PC-3 (cell line): ENCODE measurements around the gene IFIT1. TPM values are rescaled to one million over a fixed set of nuclear protein-coding genes. Genes with fewer than 3 reads are reported as not detected.

ENCODE experiments used
- ATAC-seq: fragments of 200-7000 bp; cut with Tn5 transposase; 2 replicates; pipeline ENCODE4 v1.9.1; 2020; ENCODE audit warnings: mild to moderate bottlenecking, moderate library complexity
- BruUV-seq: library from RNA; stranded (reverse); fragments of 400-500 nt; replicated peaks from 2 replicates; lab custom pipeline; 2021; lab: Mats Ljungman, UMichigan
- CTCF ChIA-PET: fragments of 300-600 bp; sonication (Branson Sonifier 250); formaldehyde crosslinking; loops from one replicate; lab custom pipeline; 2022; ENCODE audit warnings: antibody characterized with exemption; lab: Charles Lee
- POLR2A ChIA-PET: fragments of 300-600 bp; sonication (Branson Sonifier 250); formaldehyde crosslinking; loops from one replicate; lab custom pipeline; 2022; ENCODE audit warnings: antibody characterized with exemption; ENCODE audit not compliant: unreplicated experiment; lab: Charles Lee
- DNase-seq: peaks from one replicate; pipeline ENCODE4 v3.0.0-alpha.2; 2015
- H2AFZ ChIP-seq: fragments of 300-600 bp; sonication (generic); 2 replicates; pipeline ENCODE4 v1.6.0; 2016; ENCODE audit warnings: antibody characterized with exemption, low read length
- H3F3A ChIP-seq: fragments of 300-600 bp; sonication (generic); one replicate; pipeline ENCODE4 v1.6.0; 2017; ENCODE audit warnings: antibody characterized with exemption, low read length, control low read depth, mild to moderate bottlenecking; ENCODE audit not compliant: unreplicated experiment
- H3K27ac ChIP-seq: fragments of 300-600 bp; sonication (generic); 2 replicates; pipeline ENCODE4 v1.5.1; 2016; ENCODE audit warnings: mild to moderate bottlenecking, low read length
- H3K27me3 ChIP-seq: fragments of 300-600 bp; sonication (generic); 2 replicates; pipeline ENCODE4 v1.6.1; 2016; ENCODE audit warnings: low read length, mixed read lengths
- H3K36me3 ChIP-seq: fragments of 300-600 bp; sonication (generic); 2 replicates; pipeline ENCODE4 v1.6.1; 2016; ENCODE audit warnings: low read depth, mixed run types, low read length, mixed read lengths
- H3K4me1 ChIP-seq: fragments of 300-600 bp; sonication (generic); 2 replicates; pipeline ENCODE4 v1.5.1; 2016; ENCODE audit warnings: low read length; ENCODE audit not compliant: insufficient read depth
- H3K4me2 ChIP-seq: fragments of 300-600 bp; sonication (generic); 2 replicates; pipeline ENCODE4 v1.6.0; 2016; ENCODE audit warnings: low read length
- H3K4me3 ChIP-seq: fragments of 300-600 bp; sonication (generic); 2 replicates; pipeline ENCODE4 v1.5.1; 2016; ENCODE audit warnings: mild to moderate bottlenecking, low read length, mixed read lengths
- H3K79me2 ChIP-seq: fragments of 300-600 bp; sonication (generic); 2 replicates; pipeline ENCODE4 v1.6.1; 2017; ENCODE audit warnings: low read length, mixed read lengths
- H3K9ac ChIP-seq: fragments of 300-600 bp; sonication (generic); 2 replicates; pipeline ENCODE4 v1.6.0; 2016; ENCODE audit warnings: mild to moderate bottlenecking, low read length
- H3K9me2 ChIP-seq: fragments of 300-600 bp; sonication (generic); replicated peaks from 2 replicates; pipeline ENCODE4 v1.6.1; 2016; ENCODE audit warnings: mixed run types, low read length, mixed read lengths
- H3K9me3 ChIP-seq: fragments of 300-600 bp; sonication (generic); 2 replicates; pipeline ENCODE4 v1.6.1; 2016; ENCODE audit warnings: low read length, mixed read lengths
- H4K20me1 ChIP-seq: fragments of 300-600 bp; sonication (generic); 2 replicates; pipeline ENCODE4 v1.6.1; 2016; ENCODE audit warnings: low read length, mixed read lengths
- EZH2 ChIP-seq: fragments of 300-600 bp; sonication (generic); IDR thresholded peaks from one replicate; pipeline ENCODE4 v1.6.1; 2017; ENCODE audit warnings: antibody characterized with exemption, mild to moderate bottlenecking, low read length; ENCODE audit not compliant: unreplicated experiment
- EZH2phosphoT487 ChIP-seq: fragments of 300-600 bp; sonication (generic); IDR thresholded peaks from 2 replicates; pipeline ENCODE4 v1.6.1; 2018; ENCODE audit warnings: mild to moderate bottlenecking, antibody characterized with exemption, low read length, borderline replicate concordance
- intact Hi-C: fragments of 100-400 bp; cut with micrococcal nuclease; formaldehyde crosslinking; loops from 2 replicates; pipeline ENCODE4 v1.9.0; 2023
- total RNA-seq: library from RNA; depleted of rRNA; stranded (reverse); fragments of >200 nt; gene quantifications from 2 replicates; pipeline ENCODE4 v1.2.3, GENCODE V29; 2014
- TF ChIP-seq, protein P1 (sequence below): fragments of 300-600 bp; sonication (generic); conservative IDR thresholded peaks from 2 replicates; pipeline ENCODE4 v1.5.1; 2017; ENCODE audit warnings: antibody characterized with exemption, low read depth, mild to moderate bottlenecking, low read length

The IFIT1 gene
- total RNA-seq, 1 experiment from 2014 or later = 19.6 TPM

DNA sequence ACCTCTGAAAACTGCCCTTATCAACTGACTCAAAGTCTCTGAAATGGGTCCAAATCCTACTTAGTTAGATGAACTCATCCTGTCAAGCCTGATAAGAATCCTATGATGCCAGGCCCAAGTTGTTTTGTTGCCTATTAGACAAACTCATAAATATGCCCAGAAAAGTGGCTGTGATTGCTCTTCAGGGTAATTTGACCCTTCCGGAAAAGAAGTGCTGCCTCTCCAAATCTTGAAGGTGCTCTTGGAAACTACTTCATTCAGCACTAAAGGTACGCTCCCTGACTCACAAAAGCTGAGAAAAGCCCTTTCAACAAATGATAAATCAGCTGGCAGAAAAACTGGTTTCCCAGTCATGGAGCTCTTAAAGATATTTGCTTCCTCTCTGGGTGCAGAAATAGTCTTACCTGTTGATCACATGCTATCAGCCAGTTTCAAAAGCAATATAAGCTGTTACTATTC is 28.6 kb downstream of the IFIT1 start:
- Histone ChIP-seq H3K4me1 (peaks cover 37% of the 10 kb centered on the region), H3K9me2 (no peaks in the 10 kb centered on the region), H3K27me3 (no peaks in the 10 kb centered on the region), H3K36me3 (peaks cover 11% of the 10 kb centered on the region; the same call in 1 of the 2 replicates), H3K9me3 (no peaks in the 10 kb centered on the region), H3F3A (peaks cover 4% of the 10 kb centered on the region), H3K79me2 (peaks cover 42% of the 10 kb centered on the region), H3K27ac (no peak overlapping the region), H3K9ac (no peak overlapping the region), H3K4me2 (peak overlapping the region; percentile 34; the same call in 1 of the 2 replicates), H3K4me3 (no peak overlapping the region), H2AFZ (no peak overlapping the region), H4K20me1 (no peaks in the 10 kb centered on the region)
- intact Hi-C loops = no loop called here
- no peak for TF ChIP-seq EZH2phosphoT487
- no peak for TF ChIP-seq EZH2
- TF ChIP-seq, protein P1, sequence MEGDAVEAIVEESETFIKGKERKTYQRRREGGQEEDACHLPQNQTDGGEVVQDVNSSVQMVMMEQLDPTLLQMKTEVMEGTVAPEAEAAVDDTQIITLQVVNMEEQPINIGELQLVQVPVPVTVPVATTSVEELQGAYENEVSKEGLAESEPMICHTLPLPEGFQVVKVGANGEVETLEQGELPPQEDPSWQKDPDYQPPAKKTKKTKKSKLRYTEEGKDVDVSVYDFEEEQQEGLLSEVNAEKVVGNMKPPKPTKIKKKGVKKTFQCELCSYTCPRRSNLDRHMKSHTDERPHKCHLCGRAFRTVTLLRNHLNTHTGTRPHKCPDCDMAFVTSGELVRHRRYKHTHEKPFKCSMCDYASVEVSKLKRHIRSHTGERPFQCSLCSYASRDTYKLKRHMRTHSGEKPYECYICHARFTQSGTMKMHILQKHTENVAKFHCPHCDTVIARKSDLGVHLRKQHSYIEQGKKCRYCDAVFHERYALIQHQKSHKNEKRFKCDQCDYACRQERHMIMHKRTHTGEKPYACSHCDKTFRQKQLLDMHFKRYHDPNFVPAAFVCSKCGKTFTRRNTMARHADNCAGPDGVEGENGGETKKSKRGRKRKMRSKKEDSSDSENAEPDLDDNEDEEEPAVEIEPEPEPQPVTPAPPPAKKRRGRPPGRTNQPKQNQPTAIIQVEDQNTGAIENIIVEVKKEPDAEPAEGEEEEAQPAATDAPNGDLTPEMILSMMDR = no peak
- POLR2A ChIA-PET = no interaction called here
- DNase-seq (peak; percentile 68), ATAC-seq (no peak)
- BruUV-seq = no TSS peak
- CTCF ChIA-PET = no interaction called here

DNA sequence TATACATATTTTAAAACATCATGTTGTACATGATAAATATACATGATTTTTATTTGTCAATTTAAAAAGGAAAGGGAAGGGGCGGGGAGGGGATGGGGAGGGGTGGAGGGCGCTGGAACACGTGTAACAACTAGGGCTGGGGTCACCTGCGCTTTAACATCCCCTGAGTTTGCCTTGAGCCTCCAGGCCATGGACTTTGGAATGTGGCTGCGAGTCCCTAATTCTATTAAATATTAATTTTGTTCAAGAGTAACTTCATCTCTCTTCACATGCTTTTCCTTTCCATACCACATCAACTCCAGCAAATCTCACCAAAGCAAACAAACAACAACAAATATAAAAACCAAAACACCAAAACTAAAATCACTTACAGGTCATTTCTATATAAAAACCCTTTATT is 32.6 kb downstream of the IFIT1 start:
- CTCF ChIA-PET = no interaction called here
- H3K9me2 ChIP-seq = no peaks in the 10 kb centered on the region
- H3K4me3 ChIP-seq = no peak overlapping the region
- no peaks in the 10 kb centered on the region for H3K9me3 ChIP-seq
- H3K9ac ChIP-seq = no peak overlapping the region
- H2AFZ ChIP-seq = no peak overlapping the region
- TF ChIP-seq, protein P1 = no peak
- TF ChIP-seq EZH2phosphoT487 (no peak), EZH2 (no peak)
- H4K20me1 ChIP-seq = no peaks in the 10 kb centered on the region
- H3K27me3 ChIP-seq = no peaks in the 10 kb centered on the region
- peaks cover 4% of the 10 kb centered on the region for H3F3A ChIP-seq
- no peak overlapping the region for H3K27ac ChIP-seq
- intact Hi-C loops = loop anchor here (5.0 kb wide), 1 partner anchor 277 kb away; the partner anchor contains the start of gene KIF20B
- peaks cover 5% of the 10 kb centered on the region; the same call in 1 of the 2 replicates for H3K36me3 ChIP-seq
- H3K4me1 ChIP-seq = peaks cover 39% of the 10 kb centered on the region
- no peak overlapping the region for H3K4me2 ChIP-seq
- no TSS peak for BruUV-seq
- no peak for DNase-seq
- POLR2A ChIA-PET = no interaction called here
- no peak for ATAC-seq
- H3K79me2 ChIP-seq = peaks cover 5% of the 10 kb centered on the region; the same call in 1 of the 2 replicates

DNA sequence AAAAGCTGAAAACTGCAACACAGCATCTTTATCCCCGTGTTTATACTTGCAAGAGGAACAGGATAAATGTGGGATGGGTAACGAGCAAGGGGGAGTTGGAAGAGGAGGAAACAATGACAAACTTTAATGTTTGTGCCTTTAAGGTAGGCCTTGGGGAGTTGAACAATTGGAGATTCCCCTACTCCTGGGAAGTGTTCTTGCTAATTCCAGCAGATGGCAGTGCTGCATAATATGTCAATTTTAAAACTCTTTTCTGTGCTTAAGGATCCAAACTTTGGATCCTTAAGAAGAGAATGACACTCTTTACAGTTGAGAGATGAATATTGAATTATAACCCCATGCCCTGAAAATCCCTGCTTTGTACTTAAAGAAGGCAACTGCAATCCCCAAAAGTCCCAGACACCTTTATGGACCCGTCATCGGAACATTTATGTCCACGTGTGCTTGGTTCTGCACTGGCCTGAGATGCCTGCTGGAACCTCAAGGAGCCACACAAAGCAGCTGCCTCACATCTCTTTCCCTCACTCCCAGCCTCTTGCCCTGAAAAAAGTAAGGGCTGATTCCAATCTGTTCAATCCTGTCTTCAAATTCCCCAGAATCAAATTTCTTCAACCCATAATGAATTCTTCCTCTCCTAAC is 33.9 kb downstream of the IFIT1 start:
- Histone ChIP-seq H2AFZ (0 out of 2 replicates have a peak overlapping the region, but pooled peaks have one; percentile 11), H3K9me2 (no peaks in the 10 kb centered on the region), H3K4me3 (no peak overlapping the region), H3K27ac (no peak overlapping the region), H3F3A (no peaks in the 10 kb centered on the region), H3K9me3 (no peaks in the 10 kb centered on the region), H3K4me1 (peaks cover 26% of the 10 kb centered on the region), H3K79me2 (no peaks in the 10 kb centered on the region), H4K20me1 (no peaks in the 10 kb centered on the region), H3K4me2 (peak overlapping the region; percentile 66; the same call in 1 of the 2 replicates), H3K27me3 (no peaks in the 10 kb centered on the region), H3K36me3 (no peaks in the 10 kb centered on the region), H3K9ac (no peak overlapping the region)
- POLR2A ChIA-PET = no interaction called here
- intact Hi-C loops = loop anchor here (1.0 to 5.0 kb wide), 5 partner anchors 40 to 276 kb away; partner anchors contain the start of gene KIF20B
- ATAC-seq = peak; percentile 70
- CTCF ChIA-PET = interaction anchor here (0.7 kb wide), 1 partner anchor 275 kb away, joined by 4 read pairs; no protein-coding TSS in a partner anchor
- no TSS peak for BruUV-seq
- DNase-seq = peak; percentile 74
- TF ChIP-seq, protein P1 = peak; percentile 78
- TF ChIP-seq EZH2phosphoT487 = no peak
